Measurements from ENCODE around the gene ZSCAN25.
A peak's percentile ranks its signal among the peaks of the same experiment; 100 is the strongest.
"Not testable (repeated sequence)": the region's sequence is repeated elsewhere in the genome, so short reads cannot be mapped to it uniquely, and the experiment has no call there.

Gene ZSCAN25

GRCh38 chr7:99617192-99617781 is 541 bp downstream of the ZSCAN25 start:
- DNase-seq (ENCODE audit: low read depth in 3 of 3) = no peak

GRCh38 chr7:99618726-99619125 is 2.0 kb downstream of the ZSCAN25 start:
- no peak for DNase-seq (ENCODE audit: low read depth in 3 of 3)

- DNase-seq (ENCODE audit: low read depth in 3 of 3) = no peak
Measured at GRCh38 chr7:99619571-99620130, 2.9 kb downstream of the ZSCAN25 start.

- no peak for DNase-seq (ENCODE audit: low read depth in 3 of 3)
Measured at GRCh38 chr7:99621271-99621670, 4.5 kb downstream of the ZSCAN25 start.

- no peak for DNase-seq (ENCODE audit: low read depth in 3 of 3)
Measured at GRCh38 chr7:99622596-99622995, 5.8 kb downstream of the ZSCAN25 start.

GRCh38 chr7:99623091-99623693 is 6.4 kb downstream of the ZSCAN25 start:
- DNase-seq (ENCODE audit: low read depth in 3 of 3) = no peak

- peak in 2 of 3 donors; percentile 34 for DNase-seq (ENCODE audit: low read depth in 3 of 3)
Measured at GRCh38 chr7:99623702-99624447, 7.1 kb downstream of the ZSCAN25 start.

GRCh38 chr7:99624484-99624883 is 7.7 kb downstream of the ZSCAN25 start:
- DNase-seq (ENCODE audit: low read depth in 3 of 3) = peak; percentile 37 to 63 (median 58)

GRCh38 chr7:99625321-99625720 is 8.6 kb downstream of the ZSCAN25 start:
- no peak for DNase-seq (ENCODE audit: low read depth in 3 of 3)

GRCh38 chr7:99625961-99626360 is 9.2 kb downstream of the ZSCAN25 start:
- no peak for DNase-seq (ENCODE audit: low read depth in 3 of 3)

GRCh38 chr7:99626661-99627060 is 9.9 kb downstream of the ZSCAN25 start:
- DNase-seq (ENCODE audit: low read depth in 3 of 3) = no peak

GRCh38 chr7:99627513-99627912 is 10.8 kb downstream of the ZSCAN25 start:
- DNase-seq (ENCODE audit: low read depth in 3 of 3) = no peak

- no peak for DNase-seq (ENCODE audit: low read depth in 3 of 3)
Measured at GRCh38 chr7:99628471-99629465, 12.0 kb downstream of the ZSCAN25 start.

GRCh38 chr7:99629643-99630042 is 12.9 kb downstream of the ZSCAN25 start:
- no peak for DNase-seq (ENCODE audit: low read depth in 3 of 3)

- DNase-seq (ENCODE audit: low read depth in 3 of 3) = peak in 1 of 3 donors; percentile 39
Measured at GRCh38 chr7:99631295-99632109, 14.8 kb downstream of the ZSCAN25 start.

- DNase-seq (ENCODE audit: low read depth in 3 of 3) = not testable (repeated sequence)
Measured at GRCh38 chr7:99637414-99637813, 20.7 kb downstream of the ZSCAN25 start.

- no peak for DNase-seq (ENCODE audit: low read depth in 3 of 3)
Measured at GRCh38 chr7:99638731-99639130, 22.0 kb downstream of the ZSCAN25 start.

GRCh38 chr7:99639267-99639666 is 22.5 kb downstream of the ZSCAN25 start:
- no peak for DNase-seq (ENCODE audit: low read depth in 3 of 3)

- no peak for DNase-seq (ENCODE audit: low read depth in 3 of 3)
Measured at GRCh38 chr7:99642027-99642426, 25.3 kb downstream of the ZSCAN25 start.

GRCh38 chr7:99643464-99643863 is 26.7 kb downstream of the ZSCAN25 start:
- no peak for DNase-seq (ENCODE audit: low read depth in 3 of 3)

- no peak for DNase-seq (ENCODE audit: low read depth in 3 of 3)
Measured at GRCh38 chr7:99644431-99644830, 27.7 kb downstream of the ZSCAN25 start.
